Stimulated activated naive CD4-positive, alpha-beta T cell (primary cell): Measurements from ENCODE around the gene CDH23.

Experiments used
- DNase-seq, 6 experiments: peaks; one replicate each; lab custom pipeline; 2025; lab: John Stamatoyannopoulos, UW

CDH23 gene

DNA sequence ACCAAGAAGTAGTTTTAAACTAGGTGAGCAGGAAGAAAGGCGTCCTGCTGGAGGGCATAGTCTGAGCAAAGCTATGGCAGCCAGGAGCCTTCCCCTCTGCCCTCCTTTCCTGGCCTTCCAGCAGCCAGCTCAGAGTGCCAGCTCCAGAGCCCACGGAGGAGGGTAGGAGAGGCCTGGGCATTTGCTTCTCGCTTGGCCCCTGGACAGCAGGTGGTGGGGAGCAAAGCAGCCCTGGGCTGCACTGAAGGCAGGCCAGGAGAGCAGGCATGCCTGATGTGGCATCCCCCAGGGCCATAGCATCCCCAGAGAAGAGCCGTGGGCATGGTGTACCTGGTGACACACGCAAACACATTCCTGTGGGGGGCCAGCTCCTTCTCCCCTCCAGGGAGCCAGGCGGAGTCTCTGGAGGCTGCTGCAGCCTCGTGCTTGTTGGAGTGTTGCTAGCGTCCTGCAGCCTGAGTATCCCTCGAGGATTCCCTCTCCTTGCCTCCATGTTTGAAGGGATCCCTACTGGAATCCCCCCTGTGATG is 43.9 kb downstream of the CDH23 start:
- DNase-seq = no peak

DNA sequence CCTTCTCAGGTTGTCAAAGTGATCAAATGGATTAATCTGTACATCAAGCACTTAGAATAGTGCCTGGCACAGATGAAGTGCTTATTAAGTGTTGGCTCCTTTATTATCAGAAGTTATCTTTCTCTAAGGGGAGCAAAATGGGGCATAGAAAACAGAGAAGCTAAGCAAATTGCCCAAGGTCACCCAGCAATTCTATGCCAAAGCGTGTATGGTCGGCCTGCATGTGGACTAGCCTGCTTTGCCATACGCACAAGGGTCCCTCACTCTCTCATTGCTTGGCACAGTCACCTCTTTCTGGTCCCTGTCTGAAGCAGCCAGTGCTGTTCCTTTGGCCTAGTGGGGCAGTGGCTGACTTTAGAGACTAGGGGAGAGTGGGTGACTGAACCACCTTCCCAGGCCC is 45.3 kb downstream of the CDH23 start:
- DNase-seq = no peak

DNA sequence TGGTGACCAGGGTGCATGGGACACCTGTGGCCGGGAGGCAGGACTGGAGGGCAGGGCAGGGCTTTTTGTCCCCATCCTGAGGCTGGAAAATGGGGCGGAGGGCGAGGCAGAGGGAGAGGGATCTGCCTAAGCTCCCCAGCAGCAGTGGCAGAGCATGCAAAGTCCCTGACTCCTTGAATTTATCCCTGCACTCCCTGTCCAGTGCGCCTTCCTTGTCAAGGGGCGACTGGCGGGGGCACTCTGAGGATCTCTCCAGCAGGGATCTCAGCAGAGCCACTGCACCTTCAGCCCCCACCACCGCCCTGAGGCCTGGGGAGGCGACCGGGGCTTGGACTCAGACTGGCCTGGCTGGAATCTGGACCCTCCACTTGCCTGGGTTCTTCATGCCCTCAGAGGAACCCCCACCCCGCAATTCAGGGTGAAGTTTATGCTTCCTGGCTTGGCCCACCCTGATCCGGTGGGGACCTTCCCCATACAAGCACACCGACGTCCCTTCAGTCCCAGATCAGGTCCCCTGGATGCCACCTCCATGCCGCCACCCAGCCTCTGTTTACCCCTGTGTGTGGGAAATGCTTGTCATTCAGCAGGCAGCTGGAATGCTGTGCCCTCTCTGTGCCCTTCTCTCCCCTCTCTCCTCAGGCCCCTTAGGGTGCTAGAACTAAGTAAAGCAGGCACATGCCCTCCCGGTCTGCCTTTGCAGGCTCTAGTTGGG is 46.3 kb downstream of the CDH23 start:
- DNase-seq = no peak

DNA sequence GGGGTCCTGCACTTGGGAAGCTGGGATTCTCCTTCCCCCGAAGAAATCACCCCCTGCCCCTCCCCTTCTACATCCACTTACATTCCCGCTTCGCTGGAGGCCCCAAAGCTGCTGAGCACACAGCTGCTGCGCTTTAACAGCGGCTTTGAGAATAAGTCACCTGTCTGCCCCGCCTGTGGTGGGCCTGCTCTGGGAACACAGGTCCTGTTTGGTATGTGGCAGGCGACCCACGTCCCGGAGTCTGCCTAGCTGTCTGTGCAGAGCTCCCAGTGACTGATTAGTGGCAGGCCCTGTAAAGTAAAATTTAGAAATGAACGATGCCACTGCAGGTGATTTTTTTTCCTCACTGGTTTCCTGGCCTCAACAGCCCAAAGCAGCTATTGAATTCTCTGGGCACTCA is 47.0 kb downstream of the CDH23 start:
- no peak for DNase-seq

DNA sequence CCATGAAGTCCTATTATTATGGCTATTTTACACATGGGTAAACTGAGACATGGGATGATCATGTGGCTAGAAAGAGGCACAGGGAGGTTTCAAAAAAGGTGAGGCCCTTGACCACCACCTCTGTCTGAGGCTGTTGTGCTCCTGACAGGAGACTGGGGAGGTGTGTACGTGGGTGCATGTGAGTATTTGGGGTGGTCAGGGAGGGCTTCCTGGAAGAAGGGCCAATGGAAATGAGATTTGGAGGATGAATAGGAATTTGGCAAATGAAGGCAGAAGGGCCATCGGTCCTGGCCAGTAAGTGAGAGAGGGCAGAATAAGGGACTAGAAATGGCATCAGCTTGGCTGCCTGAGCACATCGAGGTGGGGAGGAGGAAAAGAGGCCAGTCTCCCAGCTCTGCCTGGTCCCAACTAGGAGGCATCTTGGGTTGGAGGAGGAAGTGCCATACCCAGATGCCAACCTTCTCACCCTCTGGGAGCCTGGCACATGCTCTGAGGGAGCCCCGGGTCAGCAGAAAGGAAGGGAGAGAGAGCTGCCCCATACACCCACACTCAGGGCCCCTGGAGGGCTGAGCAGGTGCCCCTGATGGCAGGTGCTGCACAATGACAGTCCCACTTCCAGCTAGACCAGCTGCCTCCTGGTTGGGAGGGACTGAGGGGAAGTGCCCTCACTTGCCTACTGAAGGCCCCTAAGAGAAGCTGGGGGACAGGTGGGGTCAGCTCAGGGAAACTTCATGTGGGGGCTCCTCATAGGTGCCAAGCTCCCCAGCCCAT is 47.7 kb downstream of the CDH23 start:
- DNase-seq = no peak

DNA sequence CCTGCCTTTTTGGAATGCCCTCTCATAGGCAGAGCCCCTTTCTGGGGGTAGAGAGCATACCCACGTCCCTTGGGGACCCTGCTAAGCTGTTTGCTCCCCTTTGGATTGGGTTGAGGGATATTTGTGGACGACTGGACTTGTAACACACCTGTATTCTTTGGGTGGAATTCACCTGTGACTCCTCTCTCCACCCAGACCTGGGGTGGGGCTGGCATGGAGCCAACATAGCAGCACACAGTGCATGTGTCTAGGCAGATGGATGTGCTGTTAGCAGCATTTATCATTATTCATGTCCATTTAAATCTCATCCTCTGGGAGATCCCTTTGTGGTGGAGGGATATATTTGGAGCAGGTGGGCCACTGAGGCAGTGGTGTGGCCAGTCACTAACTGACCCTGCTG is 51.0 kb downstream of the CDH23 start:
- DNase-seq = no peak

DNA sequence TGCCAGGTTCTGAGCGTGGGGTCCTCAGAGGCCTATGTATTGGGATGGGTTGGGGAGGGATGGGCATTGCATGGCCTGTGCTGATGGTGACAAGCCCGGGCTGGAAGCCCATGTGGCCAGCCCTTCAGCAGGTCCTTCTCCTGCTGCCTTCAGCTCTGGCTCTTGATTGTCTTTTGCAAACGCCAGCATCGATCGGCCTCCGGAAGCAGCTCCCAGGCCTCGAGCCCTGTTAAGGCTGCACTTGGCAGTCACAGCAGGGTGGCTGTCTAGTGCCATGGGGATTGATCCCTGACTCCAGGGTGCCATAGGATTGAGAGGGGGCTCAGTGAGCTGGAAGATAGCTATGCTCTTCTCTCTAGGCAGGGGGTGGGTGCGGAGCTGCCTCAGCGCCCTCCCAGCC is 51.4 kb downstream of the CDH23 start:
- DNase-seq = no peak

DNA sequence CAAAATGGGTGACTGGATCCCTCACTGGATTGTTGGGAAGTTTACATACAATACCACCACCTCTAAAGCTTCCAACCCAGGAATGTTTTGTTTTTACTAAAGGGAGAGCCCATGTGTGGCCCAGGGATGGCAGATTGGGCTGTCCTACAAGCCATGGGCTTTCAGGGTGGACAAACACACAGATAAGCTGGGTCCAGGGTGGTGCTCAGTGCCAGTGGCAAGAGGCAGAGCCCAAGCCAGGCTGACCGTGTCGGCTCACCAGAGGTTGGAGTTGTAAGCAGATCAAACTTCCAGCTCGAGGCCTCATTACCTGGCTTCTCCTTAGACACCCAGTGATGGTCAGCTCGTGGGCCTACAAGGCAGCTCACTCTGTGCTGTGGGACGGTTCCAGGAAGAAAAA is 52.3 kb downstream of the CDH23 start:
- DNase-seq = no peak

DNA sequence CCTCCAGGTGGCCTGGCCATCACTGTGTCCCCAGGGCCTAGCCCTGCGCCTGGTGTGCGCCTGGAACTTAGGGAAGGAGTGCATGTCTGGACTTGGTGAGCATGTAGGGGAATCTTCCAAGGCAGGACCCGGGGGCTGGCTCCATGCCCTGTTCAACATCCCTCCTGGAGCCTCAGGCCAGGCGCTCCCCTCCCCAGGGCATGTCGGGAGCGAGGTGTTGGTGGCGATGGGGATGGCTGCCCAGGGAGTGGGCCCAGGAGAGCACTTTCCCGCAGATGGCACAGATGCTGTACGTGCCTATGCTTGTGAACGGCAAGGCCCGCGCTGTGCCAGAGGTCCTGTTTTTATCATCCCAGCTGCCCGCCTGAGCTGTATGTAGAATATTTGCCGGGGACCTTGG is 55.0 kb downstream of the CDH23 start:
- no peak for DNase-seq

DNA sequence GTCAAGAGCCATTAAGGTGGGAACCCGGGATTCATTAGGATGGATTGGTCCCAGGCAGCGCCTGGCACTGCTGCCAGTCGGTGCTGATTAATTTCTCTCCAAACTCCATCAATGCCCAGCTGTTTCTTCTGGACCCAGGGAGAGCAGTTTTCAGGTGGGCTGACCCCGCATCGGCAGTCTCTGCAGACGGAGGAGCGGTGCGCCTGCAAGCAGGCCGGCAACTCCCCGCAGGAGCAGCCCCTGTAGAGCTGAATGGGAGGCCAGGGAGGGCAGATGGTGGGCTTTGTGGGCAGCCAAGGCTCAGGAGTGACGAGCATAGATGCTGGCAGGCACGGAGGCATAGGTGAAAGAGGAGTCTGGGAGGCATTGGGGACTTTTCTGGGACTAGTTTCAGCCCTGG is 56.5 kb downstream of the CDH23 start:
- no peak for DNase-seq

DNA sequence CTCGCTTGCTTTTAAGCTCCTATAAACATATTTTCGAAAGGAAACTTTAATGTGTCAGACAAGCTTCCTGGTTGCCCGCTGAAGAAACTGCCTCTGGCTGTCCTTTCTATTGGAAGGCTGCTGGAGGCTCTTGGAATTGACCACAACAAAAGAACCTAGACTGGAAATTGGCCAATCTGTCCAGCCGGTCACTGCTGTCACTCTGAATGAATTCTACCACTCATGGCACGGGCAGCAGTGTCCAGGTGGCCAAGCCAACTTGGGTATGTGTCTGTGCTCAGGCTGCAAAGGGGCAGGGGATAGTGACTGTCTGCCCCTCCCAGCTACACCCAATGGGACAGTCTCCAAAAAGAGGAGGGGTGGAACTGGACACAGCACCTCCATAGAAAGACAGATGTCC is 57.6 kb downstream of the CDH23 start:
- no peak for DNase-seq

DNA sequence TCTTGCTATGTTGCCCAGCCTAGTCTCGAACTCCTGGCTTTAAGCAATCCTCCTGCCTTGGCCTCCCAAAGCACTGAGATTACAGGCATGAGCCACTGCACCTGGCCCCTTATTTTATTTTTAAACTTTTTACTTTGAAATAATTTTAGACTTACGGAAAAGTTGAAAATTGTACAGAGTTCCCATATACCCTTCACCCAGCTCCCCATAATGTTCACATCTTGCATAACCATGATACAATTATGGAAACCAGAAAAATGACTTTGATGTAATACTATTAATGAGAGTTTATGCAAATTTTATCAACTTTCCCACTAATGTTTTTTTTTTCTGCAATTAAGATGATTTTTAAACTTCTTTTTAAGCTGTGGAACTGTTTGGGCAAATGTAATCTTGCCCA is 58.3 kb downstream of the CDH23 start:
- no peak for DNase-seq

DNA sequence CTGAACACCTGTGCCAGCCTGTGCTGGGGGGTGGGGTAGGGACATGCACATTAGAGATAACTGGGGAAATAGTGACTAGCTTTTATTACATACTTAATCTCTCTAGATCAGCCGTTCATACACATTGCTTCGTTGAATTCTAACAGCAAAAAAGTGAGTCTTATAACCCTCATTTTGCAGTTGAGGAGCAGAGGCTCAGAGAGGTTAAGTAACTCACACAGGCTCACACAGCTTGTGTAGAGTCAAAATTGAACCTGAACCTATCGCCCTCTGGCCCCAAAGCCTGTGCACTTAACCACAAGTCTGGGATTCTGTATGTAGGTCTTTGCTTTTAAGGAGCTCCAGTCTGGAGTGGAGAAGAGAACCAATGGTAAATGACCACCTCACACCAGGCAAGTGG is 59.9 kb downstream of the CDH23 start:
- DNase-seq = no peak

DNA sequence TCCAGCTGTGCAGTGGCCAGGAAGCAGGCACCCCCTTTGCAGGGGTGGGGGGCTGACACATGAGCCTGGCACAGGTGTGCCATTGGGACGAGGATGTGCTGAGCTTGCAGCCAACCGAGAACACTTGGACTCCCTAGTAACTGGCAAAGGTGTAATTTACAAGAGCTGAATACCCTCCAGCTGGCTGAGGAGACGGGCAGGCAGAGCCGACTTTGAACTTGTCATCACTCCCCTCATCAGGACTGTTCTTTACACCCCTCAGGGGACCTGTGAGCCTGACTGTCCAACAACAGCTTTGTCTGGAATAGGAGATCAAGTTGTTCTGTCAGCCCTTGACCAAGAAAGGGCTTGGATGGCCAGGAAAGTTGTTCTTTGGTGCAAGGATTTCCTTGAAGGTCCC is 61.2 kb downstream of the CDH23 start:
- DNase-seq = no peak

DNA sequence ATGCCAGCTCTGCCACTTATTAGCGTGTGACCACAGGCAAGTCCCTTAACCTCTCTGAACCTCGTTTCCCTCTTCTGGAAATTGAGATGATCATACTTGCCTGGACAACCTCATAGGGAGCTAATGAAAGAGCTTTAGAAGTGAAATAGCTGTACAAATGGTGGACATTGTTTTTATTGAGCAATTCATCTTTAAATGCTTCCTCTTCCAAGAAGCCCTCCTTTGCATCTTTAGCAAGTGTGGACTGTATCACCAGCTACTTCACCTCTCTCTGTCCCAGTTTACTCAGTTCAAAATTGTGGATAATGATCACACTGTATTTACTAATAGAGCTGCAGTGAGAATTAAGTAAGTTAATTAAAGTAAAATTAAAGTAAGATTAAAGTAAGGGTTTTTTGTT is 61.7 kb downstream of the CDH23 start:
- no peak for DNase-seq

DNA sequence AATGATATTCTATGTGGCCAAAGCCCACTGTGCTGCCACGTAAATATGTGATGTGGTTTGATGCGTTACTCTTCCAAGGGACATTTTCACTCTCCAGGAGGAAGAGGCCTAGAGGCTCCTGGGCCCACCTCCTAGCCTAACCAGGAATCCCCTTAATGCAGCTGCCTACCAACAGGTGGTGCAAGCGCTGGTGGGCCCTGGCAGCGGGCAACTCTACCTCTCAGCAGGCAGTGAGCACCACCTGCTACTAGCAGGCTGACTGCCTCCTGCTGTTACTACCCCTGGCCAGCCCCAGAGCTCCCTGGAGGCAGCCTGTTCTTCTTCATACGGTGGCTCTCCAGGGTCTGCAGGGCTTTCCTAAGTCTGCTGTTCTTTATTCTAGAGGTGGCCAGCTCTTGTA is 62.8 kb downstream of the CDH23 start:
- no peak for DNase-seq

DNA sequence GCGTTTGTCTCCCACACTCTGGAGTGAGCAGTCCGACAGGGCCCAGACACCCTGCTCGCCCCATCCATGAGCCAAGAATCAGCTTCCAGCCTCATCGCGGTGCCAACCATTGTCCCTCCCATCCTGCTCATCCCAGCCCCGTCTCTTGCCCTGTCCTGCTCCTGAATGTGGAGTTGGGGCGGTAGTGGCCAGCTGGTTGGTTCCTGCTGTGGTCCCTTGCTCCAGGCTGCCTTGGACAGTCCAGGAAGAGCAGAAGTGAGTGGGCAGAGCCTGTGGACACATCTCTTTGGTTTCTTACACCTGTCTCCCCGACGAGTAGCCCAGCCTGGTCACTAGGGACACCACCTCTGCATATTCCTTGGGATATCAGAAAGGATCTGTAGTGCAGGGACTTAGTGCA is 63.9 kb downstream of the CDH23 start:
- DNase-seq = no peak

DNA sequence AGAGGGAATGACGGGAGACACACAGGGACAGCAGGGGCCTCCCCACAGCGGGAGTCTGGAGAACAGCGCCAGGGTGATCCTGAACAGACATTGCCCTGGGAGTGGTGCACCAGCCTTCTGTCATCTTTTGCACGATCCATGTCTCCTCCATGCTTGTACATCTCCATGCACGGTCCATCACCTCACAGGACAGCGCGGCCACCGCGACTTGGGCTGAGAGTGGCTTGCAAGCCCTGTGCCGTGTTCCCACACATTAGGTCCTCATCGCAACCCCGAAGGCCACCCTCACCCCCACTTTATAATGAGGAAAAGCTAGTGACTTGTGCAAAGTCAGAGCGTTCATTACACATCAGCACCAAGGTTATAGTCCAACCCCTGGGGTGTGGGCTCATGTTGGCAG is 64.7 kb downstream of the CDH23 start:
- DNase-seq = no peak

DNA sequence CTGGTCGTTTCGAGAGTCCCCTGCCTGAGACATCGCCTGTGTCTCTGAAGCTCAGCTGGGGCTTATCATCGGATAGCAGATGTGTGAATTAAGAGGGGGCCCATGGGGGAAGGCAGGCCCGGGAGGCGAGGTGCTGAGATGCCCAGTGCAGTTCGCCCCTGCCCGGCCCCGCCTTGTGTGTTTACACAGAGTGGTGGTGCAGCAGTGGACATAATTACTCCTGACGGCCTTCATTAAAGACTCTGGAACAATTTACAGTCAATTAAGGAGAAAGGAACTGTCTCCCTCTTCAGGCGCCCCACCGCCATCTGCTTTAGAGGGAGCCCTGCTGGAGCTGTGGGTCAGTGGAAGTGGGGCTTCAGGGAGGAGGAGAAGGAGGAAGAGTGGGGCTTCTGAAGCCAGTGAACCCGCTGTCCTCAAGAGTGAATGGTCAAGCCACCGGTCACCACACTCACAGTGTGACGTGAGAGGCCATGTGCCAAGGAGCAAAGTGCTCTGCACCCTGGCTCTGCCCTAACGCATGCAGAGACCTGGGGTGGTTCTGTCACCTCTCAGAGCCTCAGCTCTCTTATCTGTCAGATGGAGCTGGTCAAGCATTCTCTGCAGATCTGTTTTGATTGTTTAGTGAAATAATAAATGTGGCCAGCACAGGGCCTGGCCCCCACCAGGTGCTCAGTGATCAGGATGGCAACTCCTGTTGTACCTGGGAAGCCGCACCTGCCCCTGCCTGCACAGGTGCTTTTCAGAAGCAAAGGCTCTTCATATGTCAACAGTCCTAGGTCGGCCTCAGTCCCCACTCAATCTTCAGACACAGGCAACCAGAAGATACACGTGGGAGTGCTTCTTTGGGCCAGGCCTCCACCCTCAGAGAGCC is 65.6 kb downstream of the CDH23 start:
- no peak for DNase-seq

DNA sequence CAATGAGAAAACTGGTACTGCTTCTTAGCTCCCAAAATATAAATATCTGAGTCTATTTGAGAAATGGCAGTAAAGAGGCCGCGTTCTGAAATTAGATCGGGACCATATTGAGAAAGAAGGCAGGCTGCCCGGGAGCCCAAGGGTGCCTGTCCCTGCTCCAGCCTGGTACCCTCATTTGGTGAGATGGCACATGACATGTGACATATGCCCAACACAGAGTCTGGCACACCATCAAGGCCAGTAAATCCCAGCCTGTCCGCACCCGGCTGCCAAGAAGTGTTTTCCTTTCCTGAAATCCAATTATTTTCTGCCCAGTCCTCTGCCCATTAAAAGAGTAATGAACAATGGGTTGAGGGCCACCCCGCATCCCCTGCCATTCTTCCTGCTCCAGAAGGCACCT is 66.4 kb downstream of the CDH23 start:
- no peak for DNase-seq

DNA sequence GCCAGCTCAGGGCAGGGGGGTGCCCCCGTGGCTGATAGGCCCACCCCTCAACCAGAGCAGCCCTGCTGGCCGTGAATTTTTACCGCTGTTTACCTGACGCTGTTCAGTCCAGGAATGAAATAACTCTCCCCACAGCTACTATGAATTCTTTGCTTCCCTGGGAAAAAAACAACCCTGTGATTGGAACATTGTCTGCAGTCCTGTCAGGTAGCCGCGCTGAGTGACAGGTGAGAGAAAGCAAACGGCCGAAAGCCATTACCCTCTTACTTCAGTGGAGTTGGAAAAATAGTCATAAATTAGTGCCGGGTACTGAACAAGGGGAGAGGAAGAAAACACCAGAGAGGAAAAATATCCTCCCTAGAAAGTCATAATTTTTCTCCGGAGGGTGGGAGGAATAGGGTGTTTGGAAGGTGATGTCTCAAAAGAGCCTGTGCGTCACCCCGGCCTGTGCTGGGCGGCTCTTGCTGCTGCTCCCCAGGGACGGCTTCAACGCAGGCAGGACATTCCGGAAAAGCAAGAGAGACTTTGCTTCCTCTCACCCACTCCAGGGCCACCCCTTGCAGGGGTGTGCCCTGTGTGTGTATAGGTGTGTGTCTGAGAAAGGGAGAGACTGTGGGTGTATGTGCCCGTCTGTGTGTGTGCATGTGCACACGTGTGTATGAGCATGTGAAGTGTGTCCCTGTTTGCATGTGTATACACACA is 69.0 kb downstream of the CDH23 start:
- no peak for DNase-seq

DNA sequence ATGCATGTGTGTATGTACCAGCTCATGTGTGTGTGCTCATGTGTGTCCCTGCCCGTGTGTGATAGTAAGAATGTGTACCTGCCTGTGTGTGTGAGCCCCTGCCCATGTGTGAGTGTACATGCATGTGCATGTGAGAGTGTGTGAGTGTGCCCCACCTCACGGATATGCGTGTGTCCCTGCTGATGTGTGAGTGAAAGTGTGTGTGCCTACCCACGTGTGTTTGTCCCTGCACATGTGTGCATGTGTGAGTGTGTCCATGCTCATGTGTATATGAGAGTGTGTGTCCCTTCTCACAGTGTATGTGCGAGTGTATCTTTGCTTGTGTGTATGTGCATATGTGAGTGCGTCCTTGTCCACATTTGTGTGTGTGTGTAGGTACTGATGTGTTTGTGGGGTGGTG is 69.6 kb downstream of the CDH23 start:
- no peak for DNase-seq
